ENCODE data around the gene ERBB4.

- no peak for TF ChIP-seq CTCF (IDR thresholded peaks at IDR 0.05; ENCODE audit: control extremely low read depth in 1 of 3, insufficient read depth in 1 of 3, low read depth in 1 of 3, low read length in 3 of 3)
- TF ChIP-seq ASH2L (IDR thresholded peaks at IDR 0.05; ENCODE audit: low read length): no peak
- TF ChIP-seq CREB1 (IDR thresholded peaks at IDR 0.05): no peak
- TF ChIP-seq JUND (IDR thresholded peaks at IDR 0.05; ENCODE audit: low read length): no peak
- TF ChIP-seq BACH1 (IDR thresholded peaks at IDR 0.05; ENCODE audit: low read length): no peak
- TF ChIP-seq ATF2 (IDR thresholded peaks at IDR 0.05; ENCODE audit: low read length): no peak
- TF ChIP-seq GTF2F1 (IDR thresholded peaks at IDR 0.05; ENCODE audit: borderline replicate concordance, low read depth, low read length): no peak
- no peak for TF ChIP-seq EZH2 (IDR thresholded peaks at IDR 0.05; ENCODE audit: low read depth, low read length, severe bottlenecking)
- TF ChIP-seq POLR2AphosphoS5 (IDR thresholded peaks at IDR 0.05; ENCODE audit: low read depth, low read length): no peak
- no peak for TF ChIP-seq SRF (IDR thresholded peaks at IDR 0.05; ENCODE audit: low read depth, low read length)
- no peak for TF ChIP-seq HDAC2 (IDR thresholded peaks at IDR 0.05; ENCODE audit: borderline replicate concordance in 1 of 2, low read depth in 2 of 2, low read length in 2 of 2)
- no peak for TF ChIP-seq YY1 (IDR thresholded peaks at IDR 0.05; ENCODE audit: low read depth, low read length)
- no peak for TF ChIP-seq CEBPB (IDR thresholded peaks at IDR 0.05; ENCODE audit: low read depth, low read length)
Measured at GRCh38 chr2:211755187-211755586, 783.4 kb downstream of the ERBB4 start.
